NCI-H2196 treated with DMSO at 0.1 percent for 48 hours (cell line): ENCODE measurements around the gene RTBDN.

ENCODE experiments used
- DNase-seq: peaks from one replicate; lab custom pipeline; 2025; ENCODE audit not compliant: unreplicated experiment; lab: John Stamatoyannopoulos, UW

RTBDN gene

DNA sequence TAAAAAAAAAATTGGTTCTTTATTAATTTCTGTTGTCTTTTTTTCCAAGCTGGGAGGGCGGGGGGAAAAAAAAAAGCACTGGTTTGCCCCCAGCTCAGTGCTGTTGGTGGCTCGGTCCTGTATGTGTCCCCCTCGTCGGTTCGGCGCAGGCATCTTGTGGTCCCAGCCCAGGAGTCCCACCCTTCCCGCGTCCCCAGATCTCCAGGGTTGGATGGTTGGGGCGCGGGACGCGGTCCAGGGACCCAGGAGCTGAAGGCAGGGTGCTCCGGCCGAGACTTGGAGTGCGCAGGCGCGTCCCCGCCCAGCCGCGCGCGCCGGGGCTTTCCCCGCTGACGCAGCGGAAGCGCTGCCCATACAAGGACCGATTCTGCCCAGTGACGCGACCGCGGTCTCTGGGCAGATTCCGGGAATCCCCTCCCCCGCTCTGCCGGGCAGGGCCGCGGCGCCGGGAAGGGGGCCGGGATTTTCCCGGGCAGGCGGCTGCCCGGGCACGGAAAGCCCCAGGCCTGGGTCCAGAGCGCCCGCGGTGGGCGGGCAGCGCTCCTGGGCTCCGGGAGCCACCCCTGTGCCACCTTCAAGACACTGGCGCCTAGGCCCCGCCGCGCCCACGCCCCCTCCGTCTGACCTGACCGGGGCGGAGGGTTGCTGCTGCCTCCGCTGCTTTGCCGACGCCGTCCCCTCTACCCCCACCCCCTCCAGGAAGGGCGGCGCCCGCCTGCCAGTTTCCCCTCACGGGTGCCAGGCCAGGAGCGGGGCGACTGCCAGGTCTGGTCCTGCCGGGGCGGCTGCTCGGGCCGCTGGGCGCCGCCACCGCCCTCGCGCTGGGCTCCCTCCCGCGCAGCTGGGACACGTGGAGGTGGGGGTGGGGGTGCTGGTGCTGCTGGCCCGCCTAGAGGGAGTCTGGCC, 40.8 kb downstream of the RTBDN start:
- DNase-seq: peak; percentile 91

DNA sequence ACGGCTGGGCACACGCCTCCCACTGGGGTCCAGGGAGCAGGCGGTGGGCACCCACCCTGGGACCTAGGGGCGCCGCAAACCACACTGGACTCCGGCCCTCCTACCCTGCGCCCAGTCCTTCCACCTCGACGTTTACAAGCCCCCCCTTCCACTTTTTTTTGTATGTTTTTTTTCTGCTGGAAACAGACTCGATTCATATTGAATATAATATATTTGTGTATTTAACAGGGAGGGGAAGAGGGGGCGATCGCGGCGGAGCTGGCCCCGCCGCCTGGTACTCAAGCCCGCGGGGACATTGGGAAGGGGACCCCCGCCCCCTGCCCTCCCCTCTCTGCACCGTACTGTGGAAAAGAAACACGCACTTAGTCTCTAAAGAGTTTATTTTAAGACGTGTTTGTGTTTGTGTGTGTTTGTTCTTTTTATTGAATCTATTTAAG, 41.5 kb downstream of the RTBDN start:
- DNase-seq: no peak

DNA sequence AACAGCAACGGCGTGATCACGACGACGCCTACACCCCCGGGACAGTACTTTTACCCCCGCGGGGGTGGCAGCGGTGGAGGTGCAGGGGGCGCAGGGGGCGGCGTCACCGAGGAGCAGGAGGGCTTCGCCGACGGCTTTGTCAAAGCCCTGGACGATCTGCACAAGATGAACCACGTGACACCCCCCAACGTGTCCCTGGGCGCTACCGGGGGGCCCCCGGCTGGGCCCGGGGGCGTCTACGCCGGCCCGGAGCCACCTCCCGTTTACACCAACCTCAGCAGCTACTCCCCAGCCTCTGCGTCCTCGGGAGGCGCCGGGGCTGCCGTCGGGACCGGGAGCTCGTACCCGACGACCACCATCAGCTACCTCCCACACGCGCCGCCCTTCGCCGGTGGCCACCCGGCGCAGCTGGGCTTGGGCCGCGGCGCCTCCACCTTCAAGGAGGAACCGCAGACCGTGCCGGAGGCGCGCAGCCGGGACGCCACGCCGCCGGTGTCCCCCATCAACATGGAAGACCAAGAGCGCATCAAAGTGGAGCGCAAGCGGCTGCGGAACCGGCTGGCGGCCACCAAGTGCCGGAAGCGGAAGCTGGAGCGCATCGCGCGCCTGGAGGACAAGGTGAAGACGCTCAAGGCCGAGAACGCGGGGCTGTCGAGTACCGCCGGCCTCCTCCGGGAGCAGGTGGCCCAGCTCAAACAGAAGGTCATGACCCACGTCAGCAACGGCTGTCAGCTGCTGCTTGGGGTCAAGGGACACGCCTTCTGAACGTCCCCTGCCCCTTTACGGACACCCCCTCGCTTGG, 42.1 kb downstream of the RTBDN start:
- peak; percentile 40 for DNase-seq

DNA sequence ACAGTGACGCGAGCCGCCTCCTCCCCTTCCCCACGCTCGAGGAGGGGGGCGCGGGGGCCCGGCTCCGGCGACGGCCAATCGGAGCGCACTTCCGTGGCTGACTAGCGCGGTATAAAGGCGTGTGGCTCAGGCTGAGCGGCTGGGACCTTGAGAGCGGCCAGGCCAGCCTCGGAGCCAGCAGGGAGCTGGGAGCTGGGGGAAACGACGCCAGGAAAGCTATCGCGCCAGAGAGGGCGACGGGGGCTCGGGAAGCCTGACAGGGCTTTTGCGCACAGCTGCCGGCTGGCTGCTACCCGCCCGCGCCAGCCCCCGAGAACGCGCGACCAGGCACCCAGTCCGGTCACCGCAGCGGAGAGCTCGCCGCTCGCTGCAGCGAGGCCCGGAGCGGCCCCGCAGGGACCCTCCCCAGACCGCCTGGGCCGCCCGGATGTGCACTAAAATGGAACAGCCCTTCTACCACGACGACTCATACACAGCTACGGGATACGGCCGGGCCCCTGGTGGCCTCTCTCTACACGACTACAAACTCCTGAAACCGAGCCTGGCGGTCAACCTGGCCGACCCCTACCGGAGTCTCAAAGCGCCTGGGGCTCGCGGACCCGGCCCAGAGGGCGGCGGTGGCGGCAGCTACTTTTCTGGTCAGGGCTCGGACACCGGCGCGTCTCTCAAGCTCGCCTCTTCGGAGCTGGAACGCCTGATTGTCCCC, 42.9 kb downstream of the RTBDN start, which contains the start of gene JUNB:
TSS of gene JUNB (plus strand) at position 142 of the 706 bp plus-strand sequence. CDS start at position 428, 286 bp downstream.
- peak; percentile 88 for DNase-seq

DNA sequence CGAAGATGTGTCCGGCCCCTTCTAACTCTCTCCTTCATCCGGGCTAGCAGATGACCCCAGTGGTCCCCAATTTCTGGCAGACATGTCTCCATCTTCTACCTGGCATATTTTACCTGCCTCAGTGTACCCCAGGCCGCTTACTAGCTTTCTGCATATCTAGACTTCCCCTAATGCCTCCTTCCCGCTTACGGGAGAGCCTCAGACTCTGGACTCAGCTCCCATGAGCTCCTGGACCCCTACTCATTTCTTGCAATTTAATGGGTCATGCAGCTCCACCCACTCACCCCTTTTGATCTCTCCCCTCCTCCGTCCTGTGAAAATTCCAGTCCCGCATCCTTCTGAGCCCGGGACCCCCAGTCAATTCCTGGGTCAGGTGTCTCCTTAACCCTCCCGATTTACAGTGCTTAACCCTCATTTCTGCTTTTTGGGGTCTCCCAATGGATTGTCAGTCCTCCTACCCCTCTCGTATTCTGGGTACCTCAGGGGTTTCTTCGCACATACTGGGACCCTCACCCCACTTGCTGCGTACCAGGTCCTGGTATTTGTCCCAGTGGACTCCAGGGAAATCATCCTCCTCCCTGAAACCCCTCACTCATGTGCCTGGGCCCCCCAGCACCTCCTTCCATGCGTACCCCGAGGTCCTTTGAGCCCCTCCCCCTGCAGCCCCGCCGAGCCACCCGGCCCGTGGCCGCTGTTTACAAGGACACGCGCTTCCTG, 43.6 kb downstream of the RTBDN start:
- DNase-seq: no peak

DNA sequence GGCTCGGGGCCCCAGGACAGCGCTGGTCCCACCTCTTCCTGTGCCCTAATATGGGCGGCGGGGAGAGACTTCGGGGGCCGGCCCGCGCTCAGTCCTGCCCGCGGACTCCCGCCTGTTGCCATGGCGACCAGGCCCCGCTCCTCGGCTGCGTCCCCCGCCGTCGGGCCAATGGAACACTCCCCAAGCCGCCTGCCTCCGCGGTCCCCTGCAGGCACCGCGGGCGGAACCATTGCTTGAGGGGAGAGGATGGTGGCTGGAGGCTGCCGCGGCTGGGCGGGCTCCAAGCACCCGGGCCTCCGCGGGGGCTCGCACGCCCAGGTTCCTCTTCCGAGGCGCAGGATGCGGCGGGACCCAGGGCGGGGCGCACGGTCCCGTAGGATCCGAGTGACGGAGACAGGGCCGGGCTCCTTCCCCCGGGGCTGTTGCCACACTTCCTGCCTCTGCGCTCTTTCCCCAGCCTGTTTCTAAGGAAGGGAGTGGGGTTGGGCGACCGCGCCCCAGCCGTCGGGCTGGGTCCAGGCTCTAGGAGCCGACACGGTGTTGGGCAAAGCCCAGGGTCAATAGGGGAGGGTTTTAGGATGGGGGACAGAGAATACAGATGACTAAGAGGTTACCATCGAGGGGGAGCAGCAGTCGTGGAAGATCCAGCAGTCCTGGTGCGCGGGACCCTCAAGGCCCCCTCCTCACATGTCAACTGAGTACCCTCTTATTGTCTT, 44.3 kb downstream of the RTBDN start:
- DNase-seq: peak; percentile 94

DNA sequence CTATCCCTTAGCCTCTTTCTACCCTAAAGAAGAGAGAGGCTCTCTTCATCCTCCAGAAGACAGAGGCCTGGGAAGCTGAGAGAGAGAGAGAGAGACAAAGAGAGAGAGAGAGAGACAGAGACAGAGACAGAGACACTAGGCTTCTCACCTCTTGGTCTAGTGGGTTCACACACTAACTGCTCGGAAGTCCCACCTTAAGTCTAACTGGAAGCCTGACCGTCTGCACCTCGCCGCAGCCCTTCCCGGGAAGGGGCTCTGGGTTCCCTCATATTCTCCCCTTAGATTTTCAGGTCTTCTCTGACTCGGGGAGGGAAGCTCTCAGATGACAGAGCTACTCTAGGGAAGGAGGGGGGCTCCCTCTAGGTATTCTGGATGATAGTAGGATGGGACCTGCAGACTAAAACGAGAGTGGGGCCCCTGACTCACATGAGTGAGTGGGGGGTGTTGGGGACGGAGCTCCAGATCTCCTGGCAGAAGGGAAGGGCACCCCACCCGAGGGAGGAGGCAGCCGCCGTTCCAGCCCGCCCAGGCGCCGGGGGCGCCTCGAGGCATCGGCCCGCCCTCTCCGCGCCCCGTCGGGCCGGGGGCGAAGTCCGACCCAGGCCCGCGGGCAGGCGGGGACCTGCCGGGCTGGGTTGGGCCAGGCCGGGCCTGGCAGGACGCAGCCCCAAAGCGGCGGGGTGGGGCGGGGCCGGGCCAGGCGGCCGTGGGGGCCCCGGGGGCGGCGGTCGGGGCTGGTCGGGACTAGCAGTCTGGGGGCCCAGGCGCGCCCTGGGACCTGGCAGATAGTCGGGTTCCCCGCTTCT, 45.1 kb downstream of the RTBDN start:
- DNase-seq: no peak

DNA sequence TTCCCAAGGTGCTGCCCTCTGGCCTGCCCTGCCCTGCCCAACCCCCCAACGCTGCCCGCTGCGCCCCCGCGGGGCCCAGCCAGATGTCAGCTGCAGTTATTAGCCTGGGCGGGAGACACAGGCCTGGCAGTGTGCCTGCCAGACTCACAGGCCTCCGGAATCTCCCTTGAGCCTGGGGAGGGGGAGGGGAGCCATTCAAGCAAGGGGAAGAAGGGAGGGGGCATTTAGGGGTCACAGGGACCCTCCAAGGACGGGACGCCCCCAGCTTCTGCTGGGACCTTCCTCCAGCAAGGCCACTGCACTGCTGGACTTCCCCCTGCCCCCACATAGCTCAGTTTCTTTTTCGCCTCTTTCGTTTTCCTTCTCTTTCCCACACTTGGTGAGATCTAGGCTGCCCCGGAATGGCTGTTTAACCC, 45.7 kb downstream of the RTBDN start:
- peak; percentile 60 for DNase-seq

DNA sequence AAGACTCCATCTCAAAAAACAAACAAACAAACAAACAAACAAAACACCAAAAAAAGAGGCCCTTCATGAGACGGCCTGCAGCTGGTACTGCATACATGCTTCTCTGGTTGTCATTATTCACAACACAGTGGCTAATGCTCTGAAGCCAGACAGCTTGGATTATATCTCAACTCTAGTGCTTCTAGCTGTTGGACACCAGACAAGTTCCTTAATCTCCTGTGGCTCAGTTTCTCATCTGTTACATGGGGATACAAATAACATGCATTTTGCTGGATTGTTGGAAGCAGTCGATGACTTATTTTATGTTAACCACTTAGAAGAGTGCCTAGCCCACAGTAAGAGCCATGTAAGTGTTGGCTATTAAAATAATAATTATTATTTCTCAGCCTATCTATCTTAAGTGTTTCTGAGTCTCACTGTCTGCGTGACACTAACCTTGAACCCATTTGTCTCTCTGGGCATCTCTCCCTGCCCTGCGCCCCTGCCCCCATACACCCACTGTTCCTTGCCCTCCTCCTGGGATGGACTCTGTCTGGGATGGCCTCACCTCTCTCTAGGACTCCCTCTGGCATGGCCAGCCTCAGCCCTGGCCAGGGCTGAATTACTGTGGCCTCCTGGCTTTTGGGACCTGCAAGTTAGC, 46.2 kb downstream of the RTBDN start:
- no peak for DNase-seq

DNA sequence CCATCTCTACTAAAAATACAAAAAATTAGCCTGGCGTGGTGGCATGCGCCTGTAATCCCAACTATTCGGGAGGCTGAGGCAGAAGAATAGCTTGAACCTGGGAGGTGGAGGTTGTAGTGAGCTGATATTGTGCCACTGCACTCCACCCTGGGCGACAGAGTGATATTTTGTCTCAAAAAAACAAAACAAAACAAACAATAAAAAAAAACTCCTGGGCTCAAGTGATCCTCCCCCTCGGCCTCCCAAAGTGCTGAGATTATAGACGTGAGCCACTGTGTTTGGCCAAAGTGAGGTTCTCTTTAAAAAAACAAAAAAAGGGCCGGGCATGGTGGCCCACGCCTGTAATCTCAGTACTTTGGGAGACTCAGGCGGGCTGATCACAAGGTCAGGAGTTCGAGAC, 46.9 kb downstream of the RTBDN start:
- no peak for DNase-seq

DNA sequence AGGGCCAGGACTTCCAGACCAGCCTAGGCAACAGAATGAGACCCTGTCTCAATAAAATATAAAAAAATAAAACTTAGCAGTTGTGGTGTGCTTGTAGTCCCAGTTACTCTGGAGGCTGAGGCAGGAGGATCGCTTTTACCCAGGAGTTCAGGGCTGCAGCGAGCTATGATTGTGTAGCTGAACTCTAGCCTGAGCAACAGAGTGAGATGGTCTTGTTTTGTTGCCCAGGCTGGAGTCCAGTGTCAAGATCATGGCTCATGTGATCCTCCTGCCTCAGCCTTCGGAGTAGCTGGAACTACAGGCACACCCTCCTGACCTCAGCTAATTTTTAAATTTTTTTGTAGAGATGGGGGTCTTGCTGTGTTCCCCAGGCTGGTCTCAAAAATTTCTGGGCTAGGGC, 47.4 kb downstream of the RTBDN start:
- no peak for DNase-seq

DNA sequence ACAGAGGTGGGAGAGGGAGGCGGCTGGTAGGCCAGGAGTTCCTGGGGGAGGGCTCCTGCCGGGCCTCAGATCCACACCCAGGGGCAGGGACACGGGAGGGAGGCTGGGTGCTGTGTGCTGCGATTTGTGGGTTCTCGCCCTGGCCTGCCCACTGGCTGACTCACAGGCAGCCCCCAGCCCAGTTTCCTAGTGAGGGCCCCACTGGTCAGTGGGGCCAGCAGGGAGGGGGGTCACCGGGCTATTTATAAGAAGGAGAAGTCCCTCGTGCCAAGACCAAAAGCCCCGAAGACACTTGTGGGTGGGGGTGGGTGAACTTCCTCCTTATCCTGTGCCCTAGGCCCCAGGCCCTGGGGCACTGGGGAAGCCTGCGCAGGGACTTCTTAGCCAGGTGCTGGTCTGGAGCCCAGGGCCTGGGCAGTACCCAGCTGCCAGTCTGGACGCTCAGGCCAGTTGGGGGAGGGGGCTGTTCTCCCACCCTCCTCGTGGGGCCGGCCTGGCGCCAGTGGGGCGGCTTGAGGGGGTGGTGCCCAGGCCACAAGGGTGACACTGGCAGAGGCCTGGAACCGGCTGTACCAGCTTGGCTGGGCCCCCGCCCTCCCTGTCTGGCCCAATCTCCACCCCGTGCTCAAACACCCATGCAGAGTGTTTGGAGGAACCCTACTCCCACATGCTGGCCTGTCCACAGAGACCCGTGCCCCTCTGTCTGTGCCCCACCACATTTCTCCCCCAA, 48.1 kb downstream of the RTBDN start:
- DNase-seq: no peak

DNA sequence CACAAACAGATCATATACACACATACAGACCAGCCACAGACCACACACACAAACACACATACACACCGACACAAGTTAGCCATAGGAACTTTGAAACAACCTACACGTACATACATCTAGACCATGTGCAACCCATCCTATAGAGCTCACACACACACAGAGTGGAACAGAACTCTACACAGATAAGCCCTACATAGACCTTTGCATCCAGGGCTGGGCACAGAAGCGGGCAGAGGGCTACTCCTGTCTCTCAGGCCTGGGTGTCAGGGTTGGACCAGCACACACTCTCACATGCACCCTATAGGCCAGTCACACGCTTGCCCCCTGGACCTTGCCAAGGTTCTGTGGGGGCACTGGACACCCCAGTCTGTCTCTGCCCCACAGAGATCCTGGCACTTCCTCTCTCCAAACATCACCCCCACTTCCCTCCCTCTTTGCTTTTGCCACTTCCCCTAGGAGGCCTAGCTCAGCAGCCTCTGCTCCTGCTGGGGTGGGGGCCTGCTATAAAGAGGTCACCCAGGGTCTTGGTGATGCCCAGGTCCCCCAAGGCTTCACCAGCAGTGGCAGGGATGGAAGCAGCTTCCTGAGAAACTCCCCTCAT, 48.8 kb downstream of the RTBDN start:
- no peak for DNase-seq

DNA sequence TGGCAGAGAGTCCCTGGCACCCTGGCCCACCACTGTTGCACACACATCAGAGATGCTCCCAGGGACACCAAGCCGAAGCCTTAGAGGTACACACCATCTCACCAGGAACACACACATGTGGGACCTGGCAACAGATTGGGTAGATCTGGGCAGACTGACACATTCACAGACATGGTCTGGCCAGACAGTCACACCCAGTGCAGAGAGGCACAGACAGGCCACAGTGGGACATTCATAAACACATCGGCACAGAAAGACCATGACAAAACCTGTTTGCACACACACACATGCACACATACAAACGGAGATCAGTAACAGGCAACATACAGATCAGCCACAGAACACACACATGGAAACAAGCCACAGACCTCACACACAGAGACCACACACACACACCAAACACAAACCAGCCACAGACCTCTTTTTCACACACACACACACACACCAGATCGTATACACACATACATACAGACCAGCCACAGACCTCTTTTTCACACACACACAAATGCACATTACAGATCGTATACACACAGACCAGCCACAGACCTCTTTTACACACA, 49.4 kb downstream of the RTBDN start:
- DNase-seq: no peak

DNA sequence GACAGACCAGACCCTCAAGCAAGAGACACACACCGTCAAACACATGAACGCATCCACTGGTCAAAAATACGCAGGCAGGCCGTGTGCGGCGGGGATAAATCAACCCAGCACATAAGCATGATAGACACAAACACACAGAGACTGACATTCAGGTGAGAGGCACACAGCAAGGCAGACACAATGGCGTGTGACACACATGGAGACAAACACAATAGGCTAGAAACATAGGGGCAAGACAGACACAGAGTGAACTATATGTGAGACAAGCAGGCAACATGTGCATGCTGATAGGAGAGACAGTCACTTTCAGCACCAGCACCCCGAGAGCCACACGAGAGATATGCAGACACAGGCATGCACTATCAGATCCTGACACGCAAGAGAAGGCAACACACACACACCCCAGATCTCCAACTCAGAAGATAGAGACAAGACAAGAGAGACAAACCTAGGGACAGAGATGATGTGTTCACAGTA, 49.9 kb downstream of the RTBDN start:
- DNase-seq: no peak

DNA sequence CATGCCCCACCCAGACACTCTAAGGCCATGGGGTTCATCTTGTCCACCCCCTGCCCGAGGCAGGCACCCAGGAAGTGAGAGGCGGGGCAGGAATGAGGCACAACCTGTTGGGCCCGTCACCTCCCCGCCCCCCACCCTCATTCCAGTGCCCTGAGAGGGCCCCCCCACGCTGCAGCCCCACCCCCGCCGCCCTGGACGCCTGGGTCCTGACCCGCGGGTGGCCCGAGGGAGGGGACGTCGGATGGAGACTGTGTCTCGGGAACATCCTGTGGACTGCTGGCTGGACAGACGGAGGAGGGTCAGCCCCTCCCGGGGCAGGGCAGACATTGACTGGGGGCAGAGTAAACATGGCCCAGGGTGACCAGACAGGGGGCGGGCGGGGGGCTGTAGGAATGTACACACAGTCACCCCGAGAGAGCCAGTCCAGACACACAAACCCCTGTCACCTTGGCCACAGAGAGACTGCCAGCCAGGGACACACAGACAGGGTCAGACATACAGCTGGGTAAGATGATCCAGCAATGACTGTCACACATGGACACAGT, 50.5 kb downstream of the RTBDN start:
- DNase-seq: no peak

DNA sequence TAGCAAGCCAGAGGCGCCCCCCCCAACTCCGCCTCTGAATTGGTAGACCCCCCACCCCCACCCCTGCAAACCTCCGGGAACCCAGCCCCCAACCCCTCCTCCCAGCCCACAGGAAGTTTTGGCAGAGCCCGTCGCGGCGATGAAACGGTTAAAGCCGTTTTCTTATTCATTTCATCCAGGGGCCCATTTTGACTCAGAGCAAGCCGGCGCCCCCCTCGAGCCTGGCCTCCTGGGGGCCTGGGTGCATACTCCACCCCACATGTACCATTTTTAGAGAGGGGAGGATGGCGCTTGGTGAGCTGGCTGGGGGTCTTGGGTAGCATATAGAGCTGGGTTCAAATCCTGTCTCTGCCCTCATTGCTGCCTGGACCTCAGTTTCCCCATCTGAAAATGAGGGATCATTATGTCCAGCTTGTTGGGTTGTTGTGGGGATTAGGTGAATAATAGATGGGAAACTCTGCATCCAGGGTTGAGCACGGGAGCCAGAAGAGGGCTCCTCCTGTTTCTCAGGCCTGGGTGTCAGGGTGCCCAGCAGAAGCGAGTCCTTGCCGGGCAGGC, 51.0 kb downstream of the RTBDN start:
- no peak for DNase-seq
